Mammary epithelial cell (primary cell): ENCODE data around the gene ADAM33.

Experiments used
- EZH2 ChIP-seq: IDR thresholded peaks from 2 replicates; pipeline ENCODE4 v1.6.1; 2012; ENCODE audit warnings: low read length, inconsistent platforms, borderline replicate concordance
- TF ChIP-seq, protein P1 (sequence below), 2 donors: IDR thresholded peaks in 1 of 2; conservative IDR thresholded peaks in 1 of 2; 2 replicates each; pipeline ENCODE4 v1.5.1; 2011 to 2012; ENCODE audit warnings: inconsistent platforms in 2 of 2, low read length in 2 of 2, mild to moderate bottlenecking in 2 of 2, control low read depth in 1 of 2, low read depth in 1 of 2; ENCODE audit not compliant: insufficient read depth in 1 of 2; ENCODE audit errors: extremely low read depth in 1 of 2

DNA sequence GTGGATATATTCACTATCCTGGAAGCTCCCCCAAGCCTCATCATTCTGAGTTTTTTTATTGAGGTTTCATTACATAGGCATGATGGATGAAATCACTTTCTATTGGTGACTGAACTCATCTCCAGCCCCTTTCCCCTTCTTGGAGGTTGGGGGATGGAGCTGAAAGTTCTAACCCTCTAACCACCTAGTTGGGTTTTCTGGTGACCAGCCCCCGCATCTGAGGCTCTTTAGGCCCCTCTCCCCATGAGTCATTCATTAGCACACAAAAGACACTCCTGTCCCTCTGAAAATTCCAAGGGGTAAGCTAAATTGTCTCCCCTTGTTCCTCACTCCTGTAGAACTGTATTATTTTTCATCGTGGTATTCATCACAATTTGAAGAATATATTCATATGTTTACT, 51.9 kb downstream of the ADAM33 start:
- TF ChIP-seq EZH2: no peak
- TF ChIP-seq, protein P1, sequence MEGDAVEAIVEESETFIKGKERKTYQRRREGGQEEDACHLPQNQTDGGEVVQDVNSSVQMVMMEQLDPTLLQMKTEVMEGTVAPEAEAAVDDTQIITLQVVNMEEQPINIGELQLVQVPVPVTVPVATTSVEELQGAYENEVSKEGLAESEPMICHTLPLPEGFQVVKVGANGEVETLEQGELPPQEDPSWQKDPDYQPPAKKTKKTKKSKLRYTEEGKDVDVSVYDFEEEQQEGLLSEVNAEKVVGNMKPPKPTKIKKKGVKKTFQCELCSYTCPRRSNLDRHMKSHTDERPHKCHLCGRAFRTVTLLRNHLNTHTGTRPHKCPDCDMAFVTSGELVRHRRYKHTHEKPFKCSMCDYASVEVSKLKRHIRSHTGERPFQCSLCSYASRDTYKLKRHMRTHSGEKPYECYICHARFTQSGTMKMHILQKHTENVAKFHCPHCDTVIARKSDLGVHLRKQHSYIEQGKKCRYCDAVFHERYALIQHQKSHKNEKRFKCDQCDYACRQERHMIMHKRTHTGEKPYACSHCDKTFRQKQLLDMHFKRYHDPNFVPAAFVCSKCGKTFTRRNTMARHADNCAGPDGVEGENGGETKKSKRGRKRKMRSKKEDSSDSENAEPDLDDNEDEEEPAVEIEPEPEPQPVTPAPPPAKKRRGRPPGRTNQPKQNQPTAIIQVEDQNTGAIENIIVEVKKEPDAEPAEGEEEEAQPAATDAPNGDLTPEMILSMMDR (conservative IDR thresholded peaks at IDR 0.05 in 1 of 2, IDR thresholded peaks at IDR 0.05 in 1 of 2; ENCODE audit: extremely low read depth in 1 of 2, insufficient read depth in 1 of 2, low read depth in 1 of 2, low read length in 2 of 2): no peak
